GM21737 (cell line): Measurements from ENCODE around the gene LTF.

ENCODE experiments used
- ATAC-seq: cut with Tn5 transposase; IDR thresholded peaks from one replicate; pipeline ENCODE4 v1.9.1; 2021; ENCODE audit warnings: mild to moderate bottlenecking, moderate library complexity; ENCODE audit not compliant: unreplicated experiment

The LTF gene

DNA sequence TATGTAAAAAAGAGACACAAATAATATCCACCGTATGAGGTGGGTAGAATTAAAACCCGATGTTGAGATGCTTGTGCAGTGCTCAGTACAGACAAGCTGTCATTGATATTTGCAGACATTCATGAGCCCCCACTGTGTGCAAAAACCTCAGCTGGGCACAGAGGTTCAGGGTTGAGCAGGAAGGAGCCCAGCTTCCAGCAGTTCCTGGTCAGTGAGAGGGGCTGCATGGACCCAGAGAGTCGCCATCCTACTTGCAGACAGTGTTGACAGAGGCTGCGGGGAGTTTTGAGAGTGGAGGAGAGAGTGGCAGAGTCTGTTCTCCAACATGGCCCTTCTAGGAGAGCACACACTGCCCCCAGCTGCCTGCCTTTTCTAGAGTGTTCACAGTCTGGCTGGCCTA, 6.1 kb upstream of the LTF start:
- ATAC-seq = no peak

DNA sequence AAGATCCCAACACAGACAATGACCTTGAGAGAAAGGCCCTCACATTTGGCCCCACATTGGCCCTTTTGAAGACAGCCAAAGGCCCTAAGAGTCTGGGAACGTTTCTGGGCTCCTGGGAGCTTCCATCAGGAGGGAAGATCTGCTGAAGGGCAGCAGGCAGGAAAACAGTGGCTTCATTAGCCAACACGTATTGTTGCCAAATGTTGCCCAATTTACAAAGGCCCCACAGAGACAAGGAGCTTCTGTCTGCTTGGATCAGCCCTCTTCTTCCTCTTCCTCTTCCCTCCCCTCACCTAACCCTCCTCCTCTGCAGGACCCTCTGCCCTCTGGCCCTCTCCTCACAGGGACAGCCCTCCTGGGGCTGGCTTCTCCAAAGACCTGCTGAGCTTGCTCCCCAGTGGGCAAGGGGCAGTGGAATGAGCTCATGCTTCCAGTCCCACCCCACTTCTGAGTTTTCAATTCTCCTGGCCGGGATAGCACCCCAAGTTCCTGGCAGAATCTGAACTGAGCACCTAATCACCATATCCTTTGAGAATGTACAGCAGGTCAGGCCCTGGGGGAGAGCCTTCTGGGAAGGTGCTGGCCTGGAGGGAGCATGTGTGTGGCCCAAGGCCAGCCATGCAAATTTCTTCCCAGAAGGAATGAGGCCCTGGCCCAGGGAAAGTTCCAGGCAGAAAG, 5.1 kb upstream of the LTF start:
- ATAC-seq = no peak

DNA sequence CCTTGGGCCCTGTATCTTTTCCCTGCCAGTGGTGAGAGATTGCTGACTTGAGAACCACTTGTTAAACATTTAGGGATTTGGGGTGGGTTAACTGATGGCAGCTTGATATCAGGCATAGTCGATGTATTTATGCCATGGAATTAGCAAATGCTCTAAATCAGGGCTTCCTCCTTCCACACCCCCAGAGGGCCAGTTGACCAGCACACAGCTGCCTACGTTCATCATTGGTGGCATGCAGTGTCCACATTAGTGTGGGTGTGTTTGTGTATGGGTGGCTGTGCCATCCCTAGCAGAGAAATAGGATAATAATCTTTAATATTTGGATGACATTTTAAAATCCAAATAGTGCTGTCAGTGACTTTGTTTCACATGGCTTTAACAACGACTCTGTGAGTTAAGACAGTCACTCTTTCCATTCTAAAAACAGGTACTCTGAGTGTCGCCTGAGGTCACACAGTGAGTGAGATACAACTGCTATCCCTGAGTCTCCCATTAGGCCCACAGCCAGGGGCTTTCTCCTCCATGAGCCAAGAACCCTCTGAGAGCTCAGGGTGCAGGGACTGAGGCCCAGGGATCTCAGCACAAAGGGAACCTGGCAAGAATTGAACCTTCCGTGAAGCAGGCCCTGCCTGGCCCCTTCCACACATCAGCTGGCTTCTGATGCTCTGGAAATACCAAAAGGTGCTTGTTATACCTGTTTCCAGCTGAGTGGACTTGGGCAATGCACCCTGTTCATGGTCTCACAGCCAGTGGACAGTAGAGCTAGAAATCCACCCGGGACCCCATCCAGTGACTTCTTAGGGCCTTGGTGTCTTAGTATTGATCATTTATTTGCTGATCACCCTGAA, 4.3 kb upstream of the LTF start:
- ATAC-seq = no peak

DNA sequence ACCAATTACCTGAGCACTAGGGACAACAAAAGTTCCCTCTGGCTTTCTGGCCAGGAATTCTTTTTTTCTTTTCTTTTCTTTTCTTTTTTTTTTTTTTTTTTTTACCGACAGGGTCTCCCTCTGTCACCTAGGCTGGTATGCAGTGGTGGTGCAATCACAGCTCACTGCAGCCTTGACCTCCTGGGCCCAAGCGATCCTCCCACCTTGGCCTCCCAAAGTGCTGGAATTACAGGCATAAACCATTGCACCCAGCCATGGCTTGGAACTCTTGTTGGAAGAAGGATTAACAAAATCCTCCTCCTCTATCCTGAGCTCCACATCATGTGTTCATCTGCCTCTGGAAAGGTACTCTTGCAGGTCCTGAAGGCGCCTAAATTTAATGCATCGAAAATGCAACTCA, 2.9 kb upstream of the LTF start:
- ATAC-seq = no peak

DNA sequence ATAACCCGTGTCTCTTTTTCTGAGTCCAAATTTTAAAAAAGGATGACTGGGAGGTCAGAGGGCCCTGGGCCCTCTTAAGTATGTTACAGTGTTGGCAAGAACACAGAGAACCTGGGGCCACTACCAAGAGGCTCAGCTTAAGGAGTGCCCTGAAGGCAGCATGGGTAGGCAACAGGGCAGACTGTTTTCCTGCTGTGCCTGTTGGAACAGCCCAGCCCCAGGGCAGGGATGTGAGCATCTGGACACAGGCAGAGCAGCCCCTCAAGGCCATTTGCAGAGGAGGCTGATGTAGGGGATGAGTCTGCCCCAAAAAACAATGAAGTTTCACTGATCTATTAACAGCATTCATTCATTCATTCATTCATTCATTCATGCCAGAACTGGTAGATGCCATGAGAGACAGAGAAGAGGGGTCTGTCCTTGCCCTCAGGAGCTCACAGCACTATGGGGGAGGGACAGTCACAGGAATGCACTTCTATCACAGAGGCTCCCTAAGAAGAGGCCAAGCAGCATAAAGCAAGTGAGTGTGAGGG, 2.2 kb upstream of the LTF start:
- no peak for ATAC-seq

DNA sequence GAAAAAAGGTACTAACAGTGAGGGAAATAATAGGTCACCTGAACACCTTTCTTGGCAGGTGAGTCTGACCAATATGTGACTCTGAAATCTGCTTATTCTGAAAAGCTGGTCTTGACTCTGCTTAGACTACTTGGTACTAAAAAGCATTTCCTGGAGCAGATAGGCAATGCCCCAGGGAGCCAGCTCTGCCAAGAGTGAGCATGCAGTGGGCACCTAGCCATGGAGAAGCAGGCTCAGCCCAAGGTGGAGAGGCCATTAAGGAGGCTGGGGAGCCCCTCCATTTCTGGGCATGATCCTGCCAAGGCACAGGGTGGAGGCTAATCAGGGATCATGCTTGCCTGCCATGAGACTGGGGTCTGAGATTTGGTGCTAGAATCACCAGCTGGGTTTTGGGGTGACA, 1.6 kb upstream of the LTF start:
- ATAC-seq = no peak

DNA sequence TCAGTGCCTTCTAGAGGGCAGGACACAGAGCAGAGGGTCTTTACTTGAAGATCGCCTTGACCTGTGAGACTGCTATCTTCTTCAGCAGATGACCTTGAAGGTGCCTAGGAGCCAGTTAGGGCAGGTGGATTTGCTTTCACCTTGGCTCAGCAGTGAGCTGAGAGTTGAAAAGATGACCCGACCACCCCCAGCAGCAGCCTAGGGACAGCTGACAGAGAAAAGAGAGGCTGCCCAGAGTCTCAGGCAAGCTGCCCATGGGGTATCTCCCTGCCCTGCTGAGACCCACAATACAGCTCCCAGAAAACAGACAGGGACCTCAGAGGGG, 453 bp upstream of the LTF start:
- no peak for ATAC-seq

DNA sequence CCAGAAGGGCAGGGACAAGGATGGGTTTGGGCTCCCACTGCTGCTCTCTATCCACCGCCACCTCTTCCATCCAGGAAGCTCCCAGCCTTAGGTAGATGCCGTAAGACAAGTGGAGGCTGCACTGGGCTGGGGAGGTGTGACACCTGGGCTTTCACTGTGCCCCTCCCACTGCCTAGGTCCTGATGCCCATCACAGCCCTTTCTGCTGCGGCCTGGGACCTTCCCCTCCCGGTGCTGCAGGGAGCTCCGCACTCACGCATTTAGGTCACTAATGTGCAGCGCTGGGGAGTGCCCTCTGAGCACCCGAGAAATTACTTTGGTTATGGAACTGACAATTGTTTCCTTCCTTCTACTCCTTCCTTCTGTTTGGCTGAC, 850 bp downstream of the LTF start:
- no peak for ATAC-seq

DNA sequence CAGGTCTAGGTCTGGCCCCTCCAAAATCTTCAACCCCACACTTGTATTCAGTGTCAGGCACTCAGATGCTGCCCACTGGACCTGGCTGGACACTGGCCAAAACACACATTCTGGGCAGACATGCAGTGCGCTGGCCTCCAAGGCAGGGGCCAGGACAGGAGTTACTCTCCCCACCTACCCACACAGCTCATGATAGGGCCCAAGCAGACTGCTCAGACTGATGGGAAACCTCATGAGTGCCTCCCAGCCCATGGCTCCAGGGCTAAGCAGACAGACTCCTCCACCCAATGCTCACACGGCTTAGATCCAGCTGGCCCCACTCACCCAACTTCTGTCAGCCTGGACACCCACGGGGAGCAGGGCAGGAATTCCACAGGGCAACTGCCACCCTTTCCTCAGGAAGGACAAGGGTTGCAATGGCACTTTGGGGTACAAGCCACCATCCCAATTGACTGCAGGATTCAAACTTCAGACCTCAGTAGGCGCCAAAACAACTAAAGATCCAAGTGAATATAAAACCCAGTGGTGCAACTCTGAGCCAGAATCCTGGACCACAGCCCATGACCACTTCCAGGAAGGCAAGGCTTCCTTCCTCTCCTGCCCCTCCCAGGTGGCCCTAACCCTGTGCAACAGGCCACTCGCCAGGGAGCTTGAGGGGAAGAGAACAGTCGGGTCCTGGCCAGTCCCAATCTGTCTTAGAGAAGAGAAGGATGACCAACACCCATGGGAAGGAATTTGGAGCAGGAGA, 1.4 kb downstream of the LTF start:
- ATAC-seq = no peak

DNA sequence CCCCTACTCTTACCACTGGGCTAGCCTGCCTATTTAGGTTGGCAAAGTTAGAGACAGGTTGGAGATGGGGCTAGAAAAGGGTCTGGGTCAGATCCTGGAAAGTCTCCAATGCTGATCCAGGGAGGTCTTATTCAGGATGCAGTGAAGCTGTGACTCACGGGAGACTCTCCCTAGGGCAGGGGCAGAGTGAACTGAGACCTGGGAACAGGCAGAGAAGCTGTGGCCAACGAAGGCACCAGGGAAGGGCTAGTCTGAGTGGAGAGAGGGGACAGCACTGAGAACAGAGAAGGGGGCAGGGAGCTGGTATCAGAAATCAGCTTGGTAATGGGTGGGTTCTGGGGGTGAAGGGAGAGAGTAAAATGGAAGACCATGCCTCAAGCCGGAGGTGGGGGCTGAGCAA, 2.2 kb downstream of the LTF start:
- no peak for ATAC-seq

DNA sequence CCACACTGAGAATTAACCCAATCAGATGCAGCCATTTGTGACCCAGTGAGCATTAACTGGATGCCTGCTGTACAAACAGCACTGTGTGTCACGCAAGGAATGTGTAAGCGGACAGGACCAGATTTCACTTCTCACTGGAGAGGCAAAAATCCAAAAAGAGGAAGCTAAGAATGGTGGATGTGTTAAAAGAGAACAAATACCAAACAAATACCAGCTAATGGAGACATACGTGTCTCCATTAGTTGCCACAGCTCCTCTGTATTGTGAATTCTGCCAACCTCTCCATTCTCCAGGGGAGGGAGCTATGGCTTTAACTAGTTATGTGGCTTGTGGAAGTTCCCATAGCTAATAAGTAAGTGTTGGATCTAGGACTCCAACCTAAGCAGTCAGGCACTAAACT, 2.6 kb downstream of the LTF start:
- ATAC-seq = no peak

DNA sequence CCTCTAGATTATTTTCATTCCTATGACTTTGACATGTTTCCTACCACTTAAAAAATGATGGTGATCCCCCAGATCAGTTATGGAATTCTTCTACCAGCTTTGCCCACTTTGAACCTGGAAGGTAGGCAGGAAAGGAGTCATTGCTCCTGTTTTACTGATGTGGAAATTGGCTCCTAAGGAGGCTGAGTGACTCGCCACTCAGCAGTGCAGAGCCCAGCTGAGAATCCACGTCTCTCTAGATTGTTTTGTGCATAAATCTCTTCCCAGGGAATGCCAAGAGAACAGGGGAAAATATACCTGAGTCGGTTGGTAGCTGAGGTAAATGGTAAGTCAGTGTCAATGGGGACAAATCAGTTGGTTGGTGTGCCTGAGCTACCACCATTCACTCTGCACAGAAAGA, 4.7 kb downstream of the LTF start:
- ATAC-seq = no peak

DNA sequence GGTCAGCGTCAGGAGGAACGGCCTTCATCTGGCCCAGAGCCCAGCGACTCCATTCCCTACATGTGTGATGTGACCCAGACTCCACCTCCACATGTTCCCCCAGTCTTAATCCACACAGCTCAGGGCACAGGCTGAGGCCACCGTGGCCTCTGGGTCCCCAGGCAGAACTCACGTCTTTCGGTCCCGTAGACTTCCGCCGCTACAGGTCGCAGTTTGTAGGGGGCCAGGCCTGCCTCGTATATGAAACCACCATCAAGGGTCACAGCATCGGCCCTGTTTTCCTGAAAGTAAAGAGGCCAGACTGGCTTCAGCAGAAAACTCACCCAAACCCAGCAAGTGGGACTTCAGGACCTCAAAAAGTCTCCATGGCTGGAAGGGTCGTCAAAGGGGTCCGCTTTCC, 8.6 kb downstream of the LTF start:
- ATAC-seq = no peak

DNA sequence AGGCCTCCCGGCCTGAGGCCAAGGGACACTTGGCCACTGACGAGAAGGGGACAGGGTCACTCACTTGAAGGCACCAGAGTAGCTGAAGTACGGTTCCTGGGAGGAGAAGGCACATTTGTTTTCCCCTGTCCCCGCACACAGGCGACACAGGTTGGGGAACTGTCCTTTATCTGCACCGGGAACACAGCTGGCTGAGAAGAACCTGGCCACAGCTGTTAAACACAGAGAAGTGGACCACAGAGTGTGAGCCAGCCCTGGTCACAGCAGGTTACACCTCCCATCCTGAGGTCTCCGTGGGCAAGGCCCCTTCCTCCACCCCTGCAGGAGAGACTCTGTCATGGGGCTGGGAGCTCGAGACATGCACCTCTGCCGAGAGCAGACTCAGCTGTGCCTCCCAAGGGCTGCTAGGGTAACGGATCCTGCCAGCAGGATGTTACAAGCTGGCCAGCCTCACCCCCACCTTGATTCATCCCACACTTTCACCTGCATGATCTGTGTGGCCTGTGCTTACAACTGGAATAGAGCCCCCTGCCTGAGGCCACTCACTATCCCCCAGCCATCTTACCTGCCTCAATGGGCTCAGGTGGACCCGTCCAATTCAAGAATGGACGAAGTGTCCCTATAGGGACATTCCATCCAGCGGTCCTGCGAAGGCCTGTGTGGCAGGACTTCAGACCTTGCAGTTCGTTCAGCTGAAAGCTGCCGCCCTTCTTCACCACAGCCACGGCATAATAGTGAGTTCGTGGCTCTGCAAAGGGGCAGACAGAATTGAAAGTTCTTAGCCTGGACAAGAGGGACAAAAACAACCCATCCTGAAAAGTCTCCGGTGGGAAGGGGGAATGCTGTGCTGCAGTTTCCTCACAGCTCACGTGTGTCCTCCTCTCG, 9.2 kb downstream of the LTF start:
- no peak for ATAC-seq

DNA sequence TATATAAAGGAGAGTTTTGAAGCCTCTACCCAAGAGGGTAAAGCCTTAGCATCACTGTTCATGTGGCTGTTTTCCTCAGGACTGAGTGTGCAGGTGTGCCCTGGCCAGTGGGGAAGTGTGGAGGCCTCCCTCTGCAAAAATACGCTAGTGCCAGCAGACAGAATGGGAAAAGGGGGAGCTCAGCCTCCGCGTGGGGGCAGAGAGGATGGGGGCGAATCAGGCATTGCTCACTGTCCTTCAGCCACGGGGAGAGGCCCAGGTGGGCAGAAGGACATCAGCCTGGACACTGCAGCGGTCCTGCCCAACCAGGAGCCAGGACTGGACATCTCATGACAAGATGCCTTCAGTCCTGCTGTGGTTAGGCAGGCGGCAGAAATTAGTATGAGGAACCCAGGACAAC, 10.1 kb downstream of the LTF start:
- no peak for ATAC-seq

DNA sequence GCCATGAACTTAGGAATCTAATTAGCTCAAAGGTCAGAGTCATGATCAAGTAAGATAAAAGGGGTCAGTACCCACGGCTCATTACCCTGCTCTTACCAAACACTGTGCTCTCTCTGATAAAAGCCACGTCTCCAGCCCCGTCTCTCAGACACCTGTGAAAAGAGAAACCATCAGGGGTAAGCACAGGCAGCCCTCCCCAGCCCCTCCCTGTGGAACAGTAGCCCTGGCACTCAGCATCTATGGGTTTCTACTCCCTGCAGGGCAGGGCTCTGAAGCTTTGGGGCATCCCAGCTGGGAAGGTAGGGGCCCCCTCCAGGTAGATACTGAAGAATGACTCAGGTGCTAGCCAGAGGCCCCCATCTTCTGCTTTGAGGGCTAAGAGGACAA, 10.5 kb downstream of the LTF start:
- no peak for ATAC-seq

DNA sequence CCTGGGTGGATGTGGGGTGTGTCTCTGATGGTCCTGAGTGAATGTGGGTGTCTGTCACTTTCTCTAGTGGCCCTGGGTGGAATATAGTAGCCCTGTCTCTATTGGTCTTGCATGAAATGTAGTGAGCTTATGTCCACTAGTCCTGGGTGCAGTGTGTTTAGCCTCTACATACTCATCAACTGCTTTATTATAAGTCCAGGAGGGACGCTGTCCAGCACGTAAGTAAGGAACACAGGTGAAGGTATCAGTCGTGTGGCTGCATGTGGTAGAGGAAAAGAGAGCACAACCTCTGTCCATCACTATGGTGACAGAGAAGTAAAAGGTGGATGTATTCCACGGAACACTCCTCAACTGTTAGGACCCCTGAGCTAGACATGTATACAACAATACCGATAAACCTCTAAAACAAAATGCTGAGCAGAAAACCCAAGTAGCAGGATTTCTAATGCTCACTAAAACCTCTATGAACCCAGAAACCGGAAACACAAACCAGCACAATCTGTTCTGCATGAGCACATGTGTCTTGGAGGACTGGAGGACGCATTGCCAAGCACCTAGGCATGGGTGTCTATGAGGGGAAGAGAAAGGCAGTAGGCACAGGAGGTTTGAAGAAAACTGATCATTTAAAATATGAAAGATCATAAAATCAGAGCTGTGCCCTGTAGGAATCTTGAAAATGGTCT, 11.0 kb downstream of the LTF start:
- ATAC-seq = no peak

DNA sequence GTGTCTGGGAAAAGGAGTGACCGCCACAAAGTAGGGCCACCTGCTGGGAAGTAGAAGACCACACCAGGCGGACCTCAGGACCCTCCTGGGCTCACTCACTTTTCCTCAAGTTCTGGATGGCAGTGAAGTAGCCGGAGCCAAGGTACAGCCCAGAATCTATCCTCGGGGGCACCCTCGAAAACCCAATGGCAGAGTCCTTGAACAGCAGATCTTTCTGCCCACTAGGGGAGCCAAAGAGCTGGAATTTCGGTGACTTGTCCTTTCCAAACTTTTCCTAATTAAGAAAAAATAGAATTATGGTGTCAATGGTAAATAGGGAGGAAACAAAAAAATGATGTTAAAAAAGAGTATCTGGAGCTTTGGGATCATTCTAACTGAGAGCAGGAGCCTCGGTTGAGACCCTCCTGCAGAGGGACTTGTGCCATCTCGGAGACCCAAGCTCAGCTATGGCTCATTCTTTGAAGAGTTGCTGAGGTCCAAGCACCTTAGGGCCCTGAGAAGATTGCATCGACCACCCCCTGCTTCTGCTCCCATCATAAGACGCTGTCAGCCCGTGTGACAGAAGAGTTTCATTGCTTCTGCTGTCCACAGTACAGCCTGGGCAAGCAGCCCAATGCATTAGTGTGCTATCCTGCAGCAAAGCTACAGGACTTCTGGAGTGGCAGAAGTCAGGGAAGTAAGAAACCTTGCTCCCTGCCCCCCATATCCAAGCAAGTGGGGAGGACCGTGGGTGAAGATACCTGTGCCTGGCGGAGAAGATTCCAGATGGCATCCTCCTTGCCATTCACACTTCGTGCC, 14.8 kb downstream of the LTF start:
- ATAC-seq = no peak

DNA sequence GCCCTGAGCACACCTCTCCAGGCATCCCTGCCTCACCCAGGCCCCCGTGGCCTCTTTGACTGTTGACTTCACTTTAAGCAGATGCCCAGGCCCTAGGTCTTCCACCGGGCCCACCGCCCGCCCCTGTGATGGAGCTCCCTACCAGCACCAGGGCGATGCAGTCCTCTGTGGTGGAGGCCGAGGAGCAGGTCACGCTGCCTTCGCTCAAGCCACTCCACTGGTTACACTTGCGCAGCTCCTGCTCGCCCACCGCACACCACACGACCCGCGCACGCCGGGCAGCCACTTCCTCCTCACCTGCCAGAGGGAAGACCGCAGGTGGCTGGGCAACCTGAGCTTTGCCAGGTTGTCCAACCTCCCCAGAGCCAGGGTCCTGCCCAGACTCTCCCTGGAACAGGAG, 16.0 kb downstream of the LTF start:
- no peak for ATAC-seq
